ENCODE data around the gene SLC35F3. TPM values are rescaled to one million over a fixed set of nuclear protein-coding genes. Genes with fewer than 3 reads are reported as not detected.

SLC35F3 gene
- total and polyA plus RNA-seq, 9 donors, result 0.21 to 0.64 (median 0.31) TPM

GRCh38 chr1:234067581-234068337, 163.3 kb downstream of the SLC35F3 start:
- Histone ChIP-seq H3K27me3 (ENCODE audit: control insufficient read depth, insufficient read depth, low read length) (no peaks in the 10 kb centered on the region), H3K36me3 (ENCODE audit: control insufficient read depth, insufficient read depth, low read length) (no peaks in the 10 kb centered on the region), H3K4me1 (ENCODE audit: control insufficient read depth, insufficient read depth, low read length) (no peaks in the 10 kb centered on the region), H3K9me3 (replicated peaks; ENCODE audit: control insufficient read depth, low read depth, low read length) (no peaks in the 10 kb centered on the region), H3K4me3 (ENCODE audit: low read length) (no peak overlapping the region), H3K27ac (ENCODE audit: low read length) (no peak overlapping the region)
- DNase-seq, result no peak
- no CpG with 5 or more reads among the region's 8 CpGs for WGBS (ENCODE audit: insufficient coverage)

DNA sequence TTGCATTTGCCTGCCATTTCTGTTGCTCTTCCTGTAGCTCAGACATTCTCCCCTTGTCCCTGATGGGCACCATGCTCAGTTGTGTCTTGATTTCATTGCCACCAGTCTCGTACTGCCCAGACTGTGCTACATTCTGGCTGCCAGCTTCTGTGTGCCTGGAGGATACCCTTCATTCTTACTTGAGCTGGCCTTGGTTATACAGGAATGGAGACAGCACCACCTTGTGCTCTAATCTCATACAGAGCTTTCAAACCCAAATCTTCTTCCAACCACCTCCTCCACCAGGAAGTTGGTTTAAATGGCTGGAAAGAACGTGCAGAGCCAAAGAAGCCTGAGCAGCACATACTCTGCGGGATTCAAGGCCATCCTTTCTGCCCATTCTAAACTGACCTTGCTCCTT, 165.3 kb downstream of the SLC35F3 start:
- no peak overlapping the region for H3K27ac ChIP-seq (ENCODE audit: low read length)
- H3K27me3 ChIP-seq (ENCODE audit: control insufficient read depth, insufficient read depth, low read length), result no peaks in the 10 kb centered on the region
- H3K36me3 ChIP-seq (ENCODE audit: control insufficient read depth, insufficient read depth, low read length), result no peaks in the 10 kb centered on the region
- H3K9me3 ChIP-seq (replicated peaks; ENCODE audit: control insufficient read depth, low read depth, low read length), result no peaks in the 10 kb centered on the region
- WGBS (ENCODE audit: insufficient coverage), result 75% methylated on average over 1 of the region's 3 CpGs
- DNase-seq, result no peak
- no peak overlapping the region for H3K4me3 ChIP-seq (ENCODE audit: low read length)
- no peaks in the 10 kb centered on the region for H3K4me1 ChIP-seq (ENCODE audit: control insufficient read depth, insufficient read depth, low read length)

- Histone ChIP-seq H3K27me3 (ENCODE audit: control insufficient read depth, insufficient read depth, low read length) (no peaks in the 10 kb centered on the region), H3K27ac (ENCODE audit: low read length) (no peak overlapping the region), H3K4me3 (ENCODE audit: low read length) (no peak overlapping the region), H3K36me3 (ENCODE audit: control insufficient read depth, insufficient read depth, low read length) (no peaks in the 10 kb centered on the region), H3K4me1 (ENCODE audit: control insufficient read depth, insufficient read depth, low read length) (no peaks in the 10 kb centered on the region), H3K9me3 (replicated peaks; ENCODE audit: control insufficient read depth, low read depth, low read length) (no peaks in the 10 kb centered on the region)
- whole genome bisulfite sequencing (ENCODE audit: insufficient coverage), result 86% methylated on average over 2 of the region's 3 CpGs
- DNase-seq, result no peak
These were observed 168.3 kb downstream of the SLC35F3 start for GRCh38 chr1:234072793-234073192.

- H3K36me3 ChIP-seq (ENCODE audit: control insufficient read depth, insufficient read depth, low read length), result no peaks in the 10 kb centered on the region
- no peak for DNase-seq
- no peaks in the 10 kb centered on the region for H3K4me1 ChIP-seq (ENCODE audit: control insufficient read depth, insufficient read depth, low read length)
- H3K27ac ChIP-seq (ENCODE audit: low read length), result no peak overlapping the region
- H3K9me3 ChIP-seq (replicated peaks; ENCODE audit: control insufficient read depth, low read depth, low read length), result no peaks in the 10 kb centered on the region
- H3K4me3 ChIP-seq (ENCODE audit: low read length), result no peak overlapping the region
- no peaks in the 10 kb centered on the region for H3K27me3 ChIP-seq (ENCODE audit: control insufficient read depth, insufficient read depth, low read length)
- 93% methylated on average over 1 of the region's 1 CpG for WGBS (ENCODE audit: insufficient coverage)
These were observed 173.7 kb downstream of the SLC35F3 start for GRCh38 chr1:234078143-234078542.

GRCh38 chr1:234079896-234080295, 175.4 kb downstream of the SLC35F3 start:
- Histone ChIP-seq H3K4me1 (ENCODE audit: control insufficient read depth, insufficient read depth, low read length) (no peaks in the 10 kb centered on the region), H3K4me3 (ENCODE audit: low read length) (no peak overlapping the region), H3K27ac (ENCODE audit: low read length) (no peak overlapping the region), H3K9me3 (replicated peaks; ENCODE audit: control insufficient read depth, low read depth, low read length) (no peaks in the 10 kb centered on the region), H3K36me3 (ENCODE audit: control insufficient read depth, insufficient read depth, low read length) (no peaks in the 10 kb centered on the region), H3K27me3 (ENCODE audit: control insufficient read depth, insufficient read depth, low read length) (no peaks in the 10 kb centered on the region)
- no peak for DNase-seq
- no CpG with 5 or more reads among the region's 3 CpGs for WGBS (ENCODE audit: insufficient coverage)

GRCh38 chr1:234083460-234083859, 179.0 kb downstream of the SLC35F3 start:
- no peak for DNase-seq
- no peaks in the 10 kb centered on the region for H3K27me3 ChIP-seq (ENCODE audit: control insufficient read depth, insufficient read depth, low read length)
- no peak overlapping the region for H3K4me3 ChIP-seq (ENCODE audit: low read length)
- WGBS (ENCODE audit: insufficient coverage), result 71% methylated on average over 2 of the region's 2 CpGs
- H3K9me3 ChIP-seq (replicated peaks; ENCODE audit: control insufficient read depth, low read depth, low read length), result no peaks in the 10 kb centered on the region
- no peaks in the 10 kb centered on the region for H3K36me3 ChIP-seq (ENCODE audit: control insufficient read depth, insufficient read depth, low read length)
- H3K4me1 ChIP-seq (ENCODE audit: control insufficient read depth, insufficient read depth, low read length), result no peaks in the 10 kb centered on the region
- no peak overlapping the region for H3K27ac ChIP-seq (ENCODE audit: low read length)

GRCh38 chr1:234089396-234089795, 184.9 kb downstream of the SLC35F3 start:
- no peak for DNase-seq
- no peaks in the 10 kb centered on the region for H3K27me3 ChIP-seq (ENCODE audit: control insufficient read depth, insufficient read depth, low read length)
- WGBS (ENCODE audit: insufficient coverage), result 86% methylated on average over 2 of the region's 3 CpGs
- H3K4me3 ChIP-seq (ENCODE audit: low read length), result no peak overlapping the region
- H3K4me1 ChIP-seq (ENCODE audit: control insufficient read depth, insufficient read depth, low read length), result peaks cover 16% of the 10 kb centered on the region
- no peaks in the 10 kb centered on the region for H3K36me3 ChIP-seq (ENCODE audit: control insufficient read depth, insufficient read depth, low read length)
- no peaks in the 10 kb centered on the region for H3K9me3 ChIP-seq (replicated peaks; ENCODE audit: control insufficient read depth, low read depth, low read length)
- H3K27ac ChIP-seq (ENCODE audit: low read length), result no peak overlapping the region

DNA sequence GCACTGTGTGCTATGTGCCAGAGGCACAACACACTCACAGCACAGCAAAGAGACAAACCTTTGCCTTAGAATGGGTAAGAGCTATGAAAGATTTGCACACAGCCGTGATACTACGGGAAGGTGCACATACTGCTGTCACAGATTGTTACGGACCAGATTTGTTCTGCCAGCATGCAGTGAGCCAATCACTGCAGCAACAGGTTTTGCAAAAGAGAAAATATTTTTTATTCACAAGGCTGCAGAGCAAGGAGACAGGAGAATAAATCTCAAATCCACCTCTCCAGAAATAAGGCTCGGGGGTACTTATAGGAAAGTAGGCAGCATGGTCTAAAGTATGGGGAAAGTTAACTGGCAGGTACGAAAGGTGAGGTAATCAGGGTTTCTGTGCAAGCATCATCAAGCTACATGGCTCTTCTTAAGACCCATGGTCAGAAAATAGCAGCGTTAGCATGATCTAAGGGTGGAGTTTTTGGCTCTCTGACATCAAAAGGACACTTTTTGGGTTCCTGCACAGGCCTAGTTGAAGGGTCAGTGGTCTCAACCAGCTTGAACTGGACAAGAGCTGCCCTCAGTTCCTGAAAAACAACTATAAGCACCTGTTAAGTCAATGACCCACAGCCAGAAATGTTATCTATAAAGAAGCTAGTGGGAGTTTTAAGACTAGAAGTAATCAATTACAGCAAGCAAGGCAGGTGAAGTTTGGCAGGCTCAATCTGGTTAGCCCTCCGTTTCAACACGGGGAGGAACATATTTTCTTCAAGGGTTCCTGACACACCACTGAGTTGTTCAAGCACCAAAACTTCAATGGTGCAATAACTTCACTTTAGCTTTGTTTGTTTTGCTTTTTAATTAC, 186.0 kb downstream of the SLC35F3 start:
- Histone ChIP-seq H3K36me3 (ENCODE audit: control insufficient read depth, insufficient read depth, low read length) (no peaks in the 10 kb centered on the region), H3K4me3 (ENCODE audit: low read length) (no peak overlapping the region), H3K9me3 (replicated peaks; ENCODE audit: control insufficient read depth, low read depth, low read length) (no peaks in the 10 kb centered on the region), H3K27me3 (ENCODE audit: control insufficient read depth, insufficient read depth, low read length) (no peaks in the 10 kb centered on the region), H3K27ac (ENCODE audit: low read length) (no peak overlapping the region), H3K4me1 (ENCODE audit: control insufficient read depth, insufficient read depth, low read length) (peaks cover 25% of the 10 kb centered on the region)
- no peak for DNase-seq
- 87% methylated on average over 5 of the region's 8 CpGs for WGBS (ENCODE audit: insufficient coverage)

DNA sequence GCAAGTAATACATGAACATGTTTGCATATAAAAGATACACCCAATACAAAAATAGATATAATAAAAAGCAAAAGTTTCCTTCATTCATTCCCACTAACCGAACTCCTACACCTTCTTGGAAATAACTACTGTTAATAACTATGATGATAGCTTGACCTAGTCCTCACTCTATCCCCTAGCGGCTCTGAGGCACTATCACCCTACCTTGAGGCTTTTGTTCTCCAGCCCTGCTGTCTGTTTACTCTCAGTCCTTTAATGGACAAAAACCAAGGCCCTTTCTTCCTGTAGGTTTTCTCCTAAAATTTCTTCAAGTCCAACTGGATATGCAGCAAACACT, 186.6 kb downstream of the SLC35F3 start:
- no peaks in the 10 kb centered on the region for H3K36me3 ChIP-seq (ENCODE audit: control insufficient read depth, insufficient read depth, low read length)
- WGBS (ENCODE audit: insufficient coverage), result 100% methylated on average over 1 of the region's 2 CpGs
- DNase-seq, result no peak
- peaks cover 25% of the 10 kb centered on the region for H3K4me1 ChIP-seq (ENCODE audit: control insufficient read depth, insufficient read depth, low read length)
- H3K4me3 ChIP-seq (ENCODE audit: low read length), result no peak overlapping the region
- H3K9me3 ChIP-seq (replicated peaks; ENCODE audit: control insufficient read depth, low read depth, low read length), result no peaks in the 10 kb centered on the region
- no peak overlapping the region for H3K27ac ChIP-seq (ENCODE audit: low read length)
- H3K27me3 ChIP-seq (ENCODE audit: control insufficient read depth, insufficient read depth, low read length), result no peaks in the 10 kb centered on the region

DNA sequence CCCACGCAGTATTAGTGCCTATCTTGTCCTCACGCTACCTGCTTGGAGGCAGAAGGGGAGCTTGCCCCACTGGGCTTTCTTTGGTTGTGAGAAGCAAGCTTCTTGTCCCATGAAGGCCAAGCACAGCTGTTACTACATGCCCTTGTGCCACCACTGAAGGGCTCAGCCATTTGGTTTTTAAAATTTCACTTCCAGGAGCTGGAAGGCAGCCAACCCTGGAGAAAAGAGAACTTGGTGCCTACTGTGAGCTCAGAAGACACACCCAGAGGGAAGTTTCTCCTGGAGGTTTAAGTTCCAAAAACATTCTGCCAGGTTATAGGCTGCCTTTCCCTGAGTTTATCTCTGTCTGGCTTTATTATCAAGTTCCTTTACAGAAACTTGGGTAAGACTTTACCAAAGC, 187.4 kb downstream of the SLC35F3 start:
- Histone ChIP-seq H3K27ac (ENCODE audit: low read length) (no peak overlapping the region), H3K27me3 (ENCODE audit: control insufficient read depth, insufficient read depth, low read length) (no peaks in the 10 kb centered on the region), H3K36me3 (ENCODE audit: control insufficient read depth, insufficient read depth, low read length) (no peaks in the 10 kb centered on the region), H3K9me3 (replicated peaks; ENCODE audit: control insufficient read depth, low read depth, low read length) (no peaks in the 10 kb centered on the region), H3K4me3 (ENCODE audit: low read length) (no peak overlapping the region), H3K4me1 (ENCODE audit: control insufficient read depth, insufficient read depth, low read length) (peaks cover 32% of the 10 kb centered on the region)
- no peak for DNase-seq
- 87% methylated on average over 2 of the region's 2 CpGs for WGBS (ENCODE audit: insufficient coverage)

All from muscle of leg (tissue), 11 donors.